HEK293T (cell line): Measurements from ENCODE around the gene SPIN3.
"Not testable (repeated sequence)": the region's sequence is repeated elsewhere in the genome, so short reads cannot be mapped to it uniquely, and the experiment has no call there.

Source experiments
- CTCF ChIA-PET: fragments of 350-600 bp; formaldehyde crosslinking; extraction: SDS; loops from one replicate; lab custom pipeline; 2021; ENCODE audit warnings: antibody characterized with exemption, inconsistent platforms; lab: Yijun Ruan, JAX
- POLR2A ChIA-PET: fragments of 350-600 bp; formaldehyde crosslinking; extraction: SDS; loops from one replicate; lab custom pipeline; 2020; ENCODE audit warnings: antibody characterized with exemption, inconsistent platforms; lab: Yijun Ruan, JAX
- DNase-seq: peaks from one replicate; pipeline ENCODE4 v3.0.0; 2012; ENCODE audit warnings: mixed read lengths; ENCODE audit errors: extremely low spot score
- ARNT ChIP-seq: fragments of 450-650 bp; IDR thresholded peaks from 2 replicates; pipeline ENCODE4 v1.6.1; 2017; ENCODE audit warnings: mild to moderate bottlenecking
- BHLHE40 ChIP-seq: fragments of 450-650 bp; IDR thresholded peaks from 2 replicates; pipeline ENCODE4 v1.6.1; 2016; ENCODE audit warnings: mild to moderate bottlenecking, moderate library complexity, borderline replicate concordance
- CTBP1 ChIP-seq: fragments of 450-650 bp; IDR thresholded peaks from 2 replicates; pipeline ENCODE4 v1.6.1; 2016; ENCODE audit warnings: borderline replicate concordance
- ELF4 ChIP-seq: fragments of 450-650 bp; IDR thresholded peaks from 2 replicates; pipeline ENCODE4 v1.6.1; 2017; ENCODE audit warnings: antibody characterized with exemption
- FOXA1 ChIP-seq: fragments of 450-650 bp; IDR thresholded peaks from 2 replicates; pipeline ENCODE4 v1.6.1; 2016; ENCODE audit warnings: mild to moderate bottlenecking
- FOXK2 ChIP-seq: fragments of 450-650 bp; IDR thresholded peaks from 2 replicates; pipeline ENCODE4 v1.6.1; 2016; ENCODE audit warnings: mild to moderate bottlenecking
- FOXM1 ChIP-seq: fragments of 450-650 bp; IDR thresholded peaks from 2 replicates; pipeline ENCODE4 v1.6.1; 2017; ENCODE audit warnings: mild to moderate bottlenecking, borderline replicate concordance
- HDGF ChIP-seq: fragments of 450-650 bp; IDR thresholded peaks from 2 replicates; pipeline ENCODE4 v1.6.1; 2017; ENCODE audit warnings: antibody characterized with exemption, borderline replicate concordance
- L3MBTL2 ChIP-seq: fragments of 450-650 bp; conservative IDR thresholded peaks from 2 replicates; pipeline ENCODE4 v1.6.1; 2016; ENCODE audit warnings: mild to moderate bottlenecking
- LEF1 ChIP-seq: fragments of 450-650 bp; IDR thresholded peaks from 2 replicates; pipeline ENCODE4 v1.6.1; 2017; ENCODE audit warnings: mild to moderate bottlenecking, borderline replicate concordance
- NFRKB ChIP-seq: fragments of 450-650 bp; IDR thresholded peaks from 2 replicates; pipeline ENCODE4 v1.6.1; 2016; ENCODE audit warnings: mild to moderate bottlenecking, moderate library complexity
- SP1 ChIP-seq: fragments of 450-650 bp; IDR thresholded peaks from 2 replicates; pipeline ENCODE4 v1.6.1; 2017
- SUZ12 ChIP-seq: fragments of 450-650 bp; IDR thresholded peaks from 2 replicates; pipeline ENCODE4 v1.6.1; 2016; ENCODE audit warnings: mild to moderate bottlenecking
- TARDBP ChIP-seq: fragments of 450-650 bp; IDR thresholded peaks from 2 replicates; pipeline ENCODE4 v1.6.1; 2016
- ZNF384 ChIP-seq: fragments of 450-650 bp; IDR thresholded peaks from 2 replicates; pipeline ENCODE4 v1.6.1; 2016
- TF ChIP-seq, protein P1 (sequence below): fragments of 450-650 bp; IDR thresholded peaks from 2 replicates; pipeline ENCODE4 v1.6.1; 2016

SPIN3 gene

GRCh38 chrX:56995271-56995994, at the start of gene SPIN3:
TSS of gene SPIN3 (minus strand) at chrX:56995541. CDS start at chrX:56994947, 594 bp downstream.
- POLR2A ChIA-PET, result interaction anchor here (0.7 to 1.2 kb wide), 4 partner anchors 9 to 430 kb away, joined by 3 to 4 read pairs (median 4); partner anchors contain the start of gene SPIN2B
- DNase-seq, result peak; percentile 71
- peak; percentile 84 for TF ChIP-seq L3MBTL2
- TF ChIP-seq CTBP1, result peak; percentile 24; the same call in 1 of the 2 replicates
- no peak for TF ChIP-seq FOXM1
- CTCF ChIA-PET, result no interaction called here

GRCh38 chrX:57044245-57044644, 48.9 kb upstream of the SPIN3 start:
- DNase-seq, result no peak
- CTCF ChIA-PET, result no interaction called here
- POLR2A ChIA-PET, result no interaction called here
- TF ChIP-seq TARDBP (no peak), L3MBTL2 (no peak), FOXK2 (no peak), LEF1 (no peak)

DNA sequence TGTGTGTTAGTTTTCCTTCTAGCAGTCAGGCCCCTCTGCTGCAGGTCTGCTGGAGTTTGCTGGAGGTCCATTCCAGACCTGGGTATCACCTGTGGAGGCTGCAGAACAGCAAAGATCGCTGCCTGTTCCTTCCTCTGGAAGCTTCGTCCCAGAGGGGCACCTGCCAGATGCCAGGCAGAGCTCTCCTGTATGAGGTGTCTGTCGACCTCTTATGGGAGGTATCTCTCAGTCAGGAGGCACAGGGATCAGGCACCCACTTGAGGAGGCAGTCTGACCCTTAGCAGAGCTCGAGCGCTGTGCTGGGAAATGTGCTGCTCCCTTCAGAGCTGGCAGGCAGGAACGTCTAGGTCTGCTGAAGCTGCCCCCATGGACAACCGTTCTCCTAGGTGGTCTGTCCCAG, 41.9 kb upstream of the SPIN3 start:
- POLR2A ChIA-PET, CTCF ChIA-PET, DNase-seq: not testable (repeated sequence)

- DNase-seq, result no peak
- TF ChIP-seq BHLHE40 (no peak), HDGF (no peak), FOXM1 (no peak)
- POLR2A ChIA-PET, result interaction anchor here (0.7 to 1.2 kb wide), 3 partner anchors 8 to 429 kb away, joined by 4 read pairs; partner anchors contain the start of gene SPIN2B
- CTCF ChIA-PET, result interaction anchor here (0.6 kb wide), 1 partner anchor 1831 kb away, joined by 3 read pairs; no protein-coding TSS in a partner anchor
Measured at GRCh38 chrX:56994375-56995270, 718 bp downstream of the SPIN3 start.

DNA sequence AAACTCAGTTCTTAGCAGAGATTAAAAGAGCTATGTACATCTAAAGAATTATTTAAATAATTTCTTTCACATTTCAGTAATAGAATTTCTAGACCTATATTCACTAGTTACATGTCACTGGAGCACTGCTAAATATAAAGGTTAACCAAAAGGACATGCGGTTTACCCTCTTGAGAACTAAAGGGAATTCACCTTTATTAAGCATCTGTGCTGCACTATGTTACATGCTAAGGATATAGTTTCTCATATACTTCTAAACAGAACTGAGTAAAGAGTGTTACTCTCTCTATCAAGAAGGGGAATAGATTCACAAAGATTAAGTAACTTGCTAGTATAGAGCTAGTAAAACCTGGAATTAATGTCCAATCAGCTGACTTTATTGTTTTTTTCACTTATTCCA, 7.6 kb downstream of the SPIN3 start:
- TF ChIP-seq CTBP1, result no peak
- no peak for TF ChIP-seq L3MBTL2
- no peak for TF ChIP-seq ARNT
- no peak for TF ChIP-seq FOXM1
- no peak for TF ChIP-seq BHLHE40
- CTCF ChIA-PET, result no interaction called here
- no peak for DNase-seq
- POLR2A ChIA-PET, result no interaction called here

- DNase-seq, result no peak
- ChIA-PET CTCF (interaction anchor here (1.7 kb wide), 1 partner anchor 8 kb away, joined by 3 read pairs; no protein-coding TSS in a partner anchor), POLR2A (interaction anchor here (1.2 kb wide), 1 partner anchor 9 kb away, joined by 4 read pairs; the partner anchor contains the start of gene SPIN3)
- TF ChIP-seq L3MBTL2 (no peak), BHLHE40 (no peak), ZNF384 (no peak), CTBP1 (no peak), FOXK2 (no peak), ARNT (no peak), NFRKB (no peak), SUZ12 (no peak), LEF1 (no peak), ELF4 (no peak), SP1 (no peak), FOXA1 (no peak), TARDBP (no peak)
- TF ChIP-seq, protein P1, sequence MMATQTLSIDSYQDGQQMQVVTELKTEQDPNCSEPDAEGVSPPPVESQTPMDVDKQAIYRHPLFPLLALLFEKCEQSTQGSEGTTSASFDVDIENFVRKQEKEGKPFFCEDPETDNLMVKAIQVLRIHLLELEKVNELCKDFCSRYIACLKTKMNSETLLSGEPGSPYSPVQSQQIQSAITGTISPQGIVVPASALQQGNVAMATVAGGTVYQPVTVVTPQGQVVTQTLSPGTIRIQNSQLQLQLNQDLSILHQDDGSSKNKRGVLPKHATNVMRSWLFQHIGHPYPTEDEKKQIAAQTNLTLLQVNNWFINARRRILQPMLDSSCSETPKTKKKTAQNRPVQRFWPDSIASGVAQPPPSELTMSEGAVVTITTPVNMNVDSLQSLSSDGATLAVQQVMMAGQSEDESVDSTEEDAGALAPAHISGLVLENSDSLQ, result no peak
Measured at GRCh38 chrX:56986138-56986537, 9.2 kb downstream of the SPIN3 start.

DNA sequence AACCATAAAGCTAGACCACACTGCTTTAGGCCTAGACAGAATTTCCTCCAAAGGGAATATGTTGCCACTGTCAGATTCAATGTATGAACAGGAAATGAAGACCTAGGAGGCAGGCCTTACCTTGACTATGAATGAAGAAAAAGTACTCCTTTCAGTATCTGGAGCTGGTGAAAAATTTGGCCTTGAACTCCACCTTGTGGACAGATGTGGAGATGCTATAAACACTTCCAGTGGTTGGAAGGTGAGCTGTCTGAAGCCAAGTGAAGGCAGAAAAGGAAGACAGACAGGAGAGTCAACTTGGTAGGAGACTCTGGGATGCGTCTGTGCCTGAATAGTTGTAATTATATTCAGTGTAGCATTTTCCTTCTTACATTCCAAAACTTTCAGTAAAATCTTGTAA, 17.2 kb downstream of the SPIN3 start:
- peak; percentile 40 for DNase-seq
- TF ChIP-seq FOXK2 (no peak), CTBP1 (no peak)
- TF ChIP-seq, protein P1, result no peak
- ChIA-PET POLR2A (no interaction called here), CTCF (interaction anchor here (0.9 kb wide), 1 partner anchor 9 kb away, joined by 3 read pairs; no protein-coding TSS in a partner anchor)
